GM21717 (cell line): ENCODE data around the gene SETD1B.
"Not testable (repeated sequence)": the region's sequence is repeated elsewhere in the genome, so short reads cannot be mapped to it uniquely, and the experiment has no call there.

Experiments
- ATAC-seq: cut with Tn5 transposase; IDR thresholded peaks from one replicate; pipeline ENCODE4 v1.9.1; 2021; ENCODE audit warnings: mild to moderate bottlenecking, moderate library complexity; ENCODE audit not compliant: unreplicated experiment

SETD1B gene

GRCh38 chr12:121849665-121850064 lies 45.9 kb downstream of the SETD1B start:
- ATAC-seq, result no peak

GRCh38 chr12:121852392-121852791 lies 48.6 kb downstream of the SETD1B start:
- ATAC-seq, result not testable (repeated sequence)

GRCh38 chr12:121857322-121858246 lies 53.8 kb downstream of the SETD1B start:
- no peak for ATAC-seq

- ATAC-seq, result no peak
These were observed 54.5 kb downstream of the SETD1B start for GRCh38 chr12:121858318-121858661.

- no peak for ATAC-seq
These were observed 55.1 kb downstream of the SETD1B start, which contains the start of gene HPD for GRCh38 chr12:121858662-121859572. Gene HPD (minus strand): TSS chr12:121858859. CDS start chr12:121858823, 36 bp downstream.

- no peak for ATAC-seq
These were observed 56.4 kb downstream of the SETD1B start for GRCh38 chr12:121860257-121860656.

- not testable (repeated sequence) for ATAC-seq
These were observed 56.9 kb downstream of the SETD1B start for GRCh38 chr12:121860699-121861098.

- ATAC-seq, result no peak
These were observed 57.9 kb downstream of the SETD1B start for GRCh38 chr12:121861636-121862254.

GRCh38 chr12:121866331-121866730 lies 62.5 kb downstream of the SETD1B start:
- no peak for ATAC-seq

- ATAC-seq, result not testable (repeated sequence)
These were observed 65.4 kb downstream of the SETD1B start for GRCh38 chr12:121869229-121869628.

- no peak for ATAC-seq
These were observed 67.7 kb downstream of the SETD1B start for GRCh38 chr12:121871467-121871866.

- no peak for ATAC-seq
These were observed 68.9 kb downstream of the SETD1B start for GRCh38 chr12:121872546-121873215.

- ATAC-seq, result no peak
These were observed 69.4 kb downstream of the SETD1B start for GRCh38 chr12:121873216-121873569.

GRCh38 chr12:121874071-121874470 lies 70.3 kb downstream of the SETD1B start:
- ATAC-seq, result no peak

- no peak for ATAC-seq
These were observed 71.8 kb downstream of the SETD1B start for GRCh38 chr12:121875582-121875981.

GRCh38 chr12:121876080-121876447 lies 72.3 kb downstream of the SETD1B start:
- ATAC-seq, result not testable (repeated sequence)
